Stimulated activated CD8-positive, alpha-beta memory T cell treated with anti-CD3 and anti-CD28 coated beads, Interleukin-15, amount 100 ng/mL, for 4 hours (primary cell): ENCODE data around the gene HMX1.

Source experiments
- DNase-seq, 2 donors: peaks; one replicate each; pipeline ENCODE4 v3.0.0-alpha.2; 2020; ENCODE audit warnings: low read depth in 2 of 2

HMX1 gene

GRCh38 chr4:8892556-8893226 lies 21.1 kb upstream of the HMX1 start:
- DNase-seq, result no peak

- no peak for DNase-seq
Observed at GRCh38 chr4:8891646-8892555, 20.3 kb upstream of the HMX1 start.

- no peak for DNase-seq
Observed at GRCh38 chr4:8891255-8891645, 19.6 kb upstream of the HMX1 start.

- DNase-seq, result no peak
Observed at GRCh38 chr4:8888856-8889255, 17.2 kb upstream of the HMX1 start.

- DNase-seq, result no peak
Observed at GRCh38 chr4:8886612-8887406, 15.2 kb upstream of the HMX1 start.

- no peak for DNase-seq
Observed at GRCh38 chr4:8882239-8882638, 10.6 kb upstream of the HMX1 start.

DNA sequence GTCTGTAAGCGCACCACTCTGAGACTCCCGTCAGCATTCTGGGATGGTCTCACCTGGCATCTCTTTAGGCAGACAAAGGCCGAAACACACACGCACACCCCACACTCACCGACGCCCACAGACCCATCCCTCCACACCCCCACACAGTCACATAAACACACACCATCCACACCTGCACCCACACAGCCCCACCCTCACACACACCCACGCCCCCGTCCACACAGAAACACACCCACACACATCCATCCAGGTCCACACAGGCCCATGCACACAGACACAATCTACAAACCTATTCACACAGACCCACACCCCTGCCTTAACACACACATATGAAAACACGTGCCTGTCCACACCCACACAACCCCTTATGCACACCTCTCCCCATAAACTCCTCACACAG lies 9.2 kb upstream of the HMX1 start:
- DNase-seq, result no peak

- DNase-seq, result no peak
Observed at GRCh38 chr4:8879574-8879973, 7.9 kb upstream of the HMX1 start.

DNA sequence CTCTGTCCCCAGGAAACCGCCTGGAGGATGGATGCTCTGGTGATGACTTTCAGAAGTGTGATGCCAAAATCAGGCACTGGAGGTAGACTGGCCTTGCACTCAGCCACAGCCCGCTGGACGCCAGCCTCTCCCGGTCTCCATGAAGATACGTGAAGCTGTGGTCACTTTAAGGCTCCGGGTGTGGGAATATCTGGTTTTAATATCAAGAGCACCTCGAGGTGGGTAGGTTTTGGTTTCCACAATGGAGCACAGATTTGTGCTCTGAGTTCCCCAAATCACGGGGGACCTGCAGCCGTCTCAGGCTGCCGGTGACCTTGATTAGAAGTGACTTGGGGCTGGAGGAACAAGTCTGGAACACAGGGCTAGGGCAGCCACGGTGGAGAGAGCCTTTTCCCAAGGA lies 6.8 kb upstream of the HMX1 start:
- no peak for DNase-seq

DNA sequence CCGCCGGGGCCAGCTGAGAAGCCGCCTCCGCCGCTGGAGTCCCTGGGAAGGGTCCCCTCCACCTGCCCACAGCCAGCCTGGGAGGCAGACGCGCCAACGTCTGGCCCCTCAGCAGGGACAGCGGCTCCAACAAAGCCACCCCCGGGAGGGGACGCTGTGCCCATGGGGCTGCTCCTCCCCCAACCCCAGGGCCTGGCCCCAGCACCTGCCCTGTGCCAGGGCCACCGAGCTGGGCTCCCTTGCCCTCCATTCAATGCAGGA lies 6.1 kb upstream of the HMX1 start:
- DNase-seq, result no peak

DNA sequence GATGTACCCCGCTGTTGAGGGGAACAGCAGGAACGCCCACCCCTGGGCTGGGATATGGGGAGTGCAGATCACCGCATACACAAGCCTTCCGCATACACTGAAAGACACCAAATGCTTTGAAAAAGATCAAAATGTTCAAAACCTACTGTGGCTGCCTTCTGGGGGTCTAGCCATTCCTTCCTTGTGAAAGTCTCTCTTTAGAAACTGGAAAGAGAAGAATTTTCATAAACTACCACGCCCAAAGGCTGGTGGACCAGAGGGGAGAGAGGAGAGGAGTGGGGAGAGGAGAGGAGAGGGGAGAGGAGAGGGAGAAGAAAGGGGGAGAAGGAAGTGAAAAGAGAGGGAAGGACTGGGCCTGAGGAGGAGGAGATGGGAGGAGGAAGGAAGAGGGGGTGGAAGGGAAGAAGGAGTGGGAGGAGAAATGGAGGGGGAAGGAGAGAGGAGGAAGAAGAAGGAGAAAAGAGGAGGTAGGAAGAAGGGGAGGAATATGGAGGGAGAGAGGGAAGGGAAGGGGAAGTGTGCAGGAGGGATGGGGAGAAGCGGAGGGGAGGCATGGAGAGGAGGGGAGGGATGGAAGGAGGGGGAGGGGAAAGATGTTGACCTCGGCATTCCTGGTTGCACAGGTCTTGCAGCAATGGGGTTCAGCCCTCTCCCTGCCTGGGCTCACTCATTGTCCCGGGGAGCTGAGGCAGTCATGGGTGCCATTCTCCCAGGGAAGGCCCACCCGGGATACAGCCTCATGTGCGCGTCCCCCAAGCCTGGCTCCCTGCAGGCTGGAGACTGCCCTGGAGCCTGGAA lies 5.5 kb upstream of the HMX1 start:
- DNase-seq, result no peak

GRCh38 chr4:8874896-8875680 lies 3.4 kb upstream of the HMX1 start:
- no peak for DNase-seq

GRCh38 chr4:8874003-8874895 lies 2.6 kb upstream of the HMX1 start:
- no peak for DNase-seq

- no peak for DNase-seq
Observed at GRCh38 chr4:8872402-8873291, 1.0 kb upstream of the HMX1 start.

DNA sequence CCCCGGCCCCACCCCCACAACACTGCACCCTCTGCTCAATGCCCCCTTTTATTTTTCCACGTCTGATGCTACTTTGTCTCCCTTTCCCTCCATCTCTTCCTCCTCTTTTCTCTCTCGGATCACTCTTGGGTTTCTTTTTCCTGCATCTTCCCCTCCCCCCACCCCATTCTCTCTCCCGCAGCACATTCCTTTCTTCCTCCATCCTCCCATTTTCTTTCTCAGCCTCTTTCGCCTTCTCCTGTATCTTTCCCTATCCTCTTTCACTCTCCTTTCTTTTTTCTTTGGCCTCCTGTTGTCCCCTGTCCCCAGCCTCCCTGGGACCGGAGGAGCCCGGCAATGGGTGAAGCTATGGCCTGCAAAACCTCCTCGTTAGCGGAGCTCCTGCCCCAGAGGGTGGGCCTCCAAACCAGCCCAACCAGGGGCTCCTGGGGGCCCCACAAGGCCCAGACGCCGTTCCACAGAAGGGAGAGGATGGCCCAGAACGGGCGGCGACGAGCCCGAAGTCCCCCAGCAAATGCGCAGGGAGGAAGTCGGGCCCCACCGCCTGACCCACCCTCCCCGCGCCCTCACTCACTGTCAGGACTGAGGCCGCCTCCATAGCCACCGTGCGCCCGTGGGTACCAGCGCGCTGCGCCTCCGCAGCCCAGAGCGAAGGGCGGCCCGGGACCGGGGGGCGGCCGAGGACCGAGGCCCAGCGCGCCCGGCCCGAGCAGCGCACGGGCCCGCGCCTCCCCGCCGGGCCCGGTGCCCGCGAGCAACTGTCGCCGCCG lies 807 bp downstream of the HMX1 start:
- no peak for DNase-seq

DNA sequence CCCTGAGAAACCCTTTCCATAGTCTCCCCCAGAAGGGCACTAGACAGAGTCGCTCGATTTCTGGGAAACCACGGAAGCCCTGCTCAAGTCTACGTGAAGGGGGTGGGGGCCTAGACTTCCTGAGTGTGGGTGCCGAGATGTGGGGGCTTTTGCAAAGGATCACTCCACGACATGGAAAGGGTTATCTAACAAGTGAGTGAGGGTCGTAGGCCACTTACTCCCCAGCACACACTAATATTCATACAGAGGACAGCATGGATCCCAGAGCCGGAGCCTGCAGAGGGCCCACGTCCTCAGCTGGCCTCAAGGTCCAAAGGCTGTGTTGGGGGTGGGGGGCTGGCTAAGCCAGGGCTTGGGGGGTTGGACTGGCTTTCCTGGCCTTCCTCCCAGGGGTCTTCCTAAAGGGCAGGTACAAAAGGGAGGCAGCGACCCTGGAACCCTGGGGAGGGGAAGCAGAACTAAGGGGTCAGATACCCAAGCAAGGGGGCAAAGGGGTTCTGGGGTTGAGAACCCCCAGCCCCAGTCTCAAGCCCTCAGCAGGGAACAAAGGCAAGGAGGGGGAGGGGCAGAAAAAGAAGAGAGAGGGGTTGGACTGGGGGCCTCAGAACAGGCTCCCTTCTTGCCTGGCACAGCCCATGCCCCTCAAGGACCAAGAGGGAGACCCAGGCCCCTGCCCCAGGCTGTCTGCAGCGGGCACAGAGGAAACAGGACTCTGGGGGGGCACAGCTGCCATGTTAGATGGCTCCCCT lies 1.6 kb downstream of the HMX1 start:
- no peak for DNase-seq
